Measurements from ENCODE around the gene VPS13C.

- no peak for TF ChIP-seq CTCF (IDR thresholded peaks at IDR 0.05)
- no peak for TF ChIP-seq POLR2A (IDR thresholded peaks at IDR 0.05)
Observed at GRCh38 chr15:62050115-62050514, 10.1 kb downstream of the VPS13C start.
